Left lung (tissue), 14 donors: ENCODE measurements around the gene ECHDC1. TPM values are rescaled to one million over a fixed set of nuclear protein-coding genes. Genes with fewer than 3 reads are reported as not detected.

ENCODE experiments used
- ATAC-seq: fragments of 200-7000 bp; cut with Tn5 transposase; one replicate; pipeline ENCODE4 v1.9.1; 2020; ENCODE audit warnings: moderate library complexity
- DNase-seq, 4 donors: peaks; one replicate each; pipeline ENCODE4 v3.0.0-alpha.2; 2013 to 2020
- H3K27ac ChIP-seq, 2 donors: fragments of 200-600 bp; sonication (generic) in 1 of 2; one replicate each; pipeline versions ENCODE4 v1.5.0 to v1.8.0; 2020 to 2021
- H3K27me3 ChIP-seq, 2 donors: fragments of 200-600 bp; sonication (generic) in 1 of 2; one replicate each; pipeline versions ENCODE4 v1.5.0 to v1.8.0; 2020 to 2021
- H3K36me3 ChIP-seq, 2 donors: fragments of 200-600 bp; sonication (generic) in 1 of 2; one replicate each; pipeline versions ENCODE4 v1.5.0 to v1.8.0; 2020 to 2021
- H3K4me1 ChIP-seq, 2 donors: fragments of 200-600 bp; one replicate each; pipeline ENCODE4 v1.8.0; 2021
- H3K4me3 ChIP-seq, 2 donors: fragments of 200-600 bp; sonication (generic) in 1 of 2; one replicate each; pipeline versions ENCODE4 v1.5.0 to v1.8.0; 2020 to 2021; ENCODE audit warnings: mild to moderate bottlenecking in 1 of 2
- H3K9me3 ChIP-seq, 2 donors: fragments of 200-600 bp; sonication (generic) in 1 of 2; one replicate each; pipeline versions ENCODE4 v1.5.0 to v1.8.0; 2020 to 2021
- CTCF ChIP-seq, 2 donors: fragments of 200-600 bp; sonication (generic) in 1 of 2; IDR thresholded peaks; one replicate each; pipeline versions ENCODE4 v1.5.0 to v1.8.0; 2021; ENCODE audit warnings: antibody characterized with exemption in 2 of 2
- intact Hi-C, 2 donors: fragments of 100-400 bp; cut with DNase I; formaldehyde crosslinking; loops; one replicate each; pipeline versions ENCODE4 v1.11.2 to v1.14.2; 2022
- long read RNA-seq, 12 donors: library from polyadenylated mRNA in 2 of 12; unstranded in 2 of 12; transcript quantifications; one replicate each; pipeline ENCODE4 v2.0.0 and lab custom pipeline, GENCODE V29; 2019 to 2026
- polyA plus RNA-seq, 6 donors: library from polyadenylated mRNA; unstranded; fragments of 120-200 nt; gene quantifications; one replicate each; pipeline ENCODE4 v1.2.1, GENCODE V29; 2013; ENCODE audit not compliant: insufficient read length in 6 of 6
- total RNA-seq, 2 donors: library from RNA; stranded (reverse); fragmentation: NEBNext Ultra II Directional; extraction: Animal tissue kit (Norgen Biotek cat#: 25700); gene quantifications; one replicate each; pipeline ENCODE4 v1.2.1, GENCODE V29; 2021
- donor health status: DM: no; HTN: yes; CAD: no.
- donor health status: DM: no; HTN: no; CAD: no.

ECHDC1 gene, protein sequence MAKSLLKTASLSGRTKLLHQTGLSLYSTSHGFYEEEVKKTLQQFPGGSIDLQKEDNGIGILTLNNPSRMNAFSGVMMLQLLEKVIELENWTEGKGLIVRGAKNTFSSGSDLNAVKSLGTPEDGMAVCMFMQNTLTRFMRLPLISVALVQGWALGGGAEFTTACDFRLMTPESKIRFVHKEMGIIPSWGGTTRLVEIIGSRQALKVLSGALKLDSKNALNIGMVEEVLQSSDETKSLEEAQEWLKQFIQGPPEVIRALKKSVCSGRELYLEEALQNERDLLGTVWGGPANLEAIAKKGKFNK
- total RNA-seq (10 to 100 TPM; 86.7 to 87.0 TPM), polyA plus RNA-seq (10 to 100 TPM; 65.9 to 88.2 (median 76.3) TPM)
- long read RNA-seq, donor 1, transcript ECHDC1-210 (6 exons, 2,341 nt), result major isoform, 11 of 25 reads
- long read RNA-seq, donor 1, partial matches to known transcripts, result 0 of 25 reads
- long read RNA-seq, donor 1, other reads (novel, unspliced or antisense), result 0 of 25 reads
- long read RNA-seq, donor 2, transcript ECHDC1-210 (6 exons, 2,341 nt), result major isoform, 10 of 26 reads
- long read RNA-seq, donor 2, transcript ECHDC1-203 (5 exons, 1,354 nt), result minor isoform, 5 of 26 reads
- long read RNA-seq, donor 2, partial matches to known transcripts, result 5 of 26 reads
- long read RNA-seq, donor 2, other reads (novel, unspliced or antisense), result 0 of 26 reads
- long read RNA-seq, donor 3, transcript ECHDC1-210 (6 exons, 2,341 nt), result major isoform, 9 of 31 reads
- long read RNA-seq, donor 3, transcript ECHDC1-203 (5 exons, 1,354 nt), result minor isoform, 7 of 31 reads
- long read RNA-seq, donor 3, partial matches to known transcripts, result 6 of 31 reads
- long read RNA-seq, donor 3, other reads (novel, unspliced or antisense), result 0 of 31 reads
- long read RNA-seq, donor 4, transcript ECHDC1-203 (5 exons, 1,354 nt), result minor isoform, 5 of 41 reads
- long read RNA-seq, donor 4, transcript ECHDC1-210 (6 exons, 2,341 nt), result major isoform, 18 of 41 reads
- long read RNA-seq, donor 4, partial matches to known transcripts, result 7 of 41 reads
- long read RNA-seq, donor 4, other reads (novel, unspliced or antisense), result 6 of 41 reads
- long read RNA-seq, donor 5, transcript ECHDC1-210 (6 exons, 2,341 nt), result major isoform, 11 of 32 reads
- long read RNA-seq, donor 5, partial matches to known transcripts, result 14 of 32 reads
- long read RNA-seq, donor 5, other reads (novel, unspliced or antisense), result 0 of 32 reads
- long read RNA-seq, donor 6, transcript ECHDC1-203 (5 exons, 1,354 nt), result minor isoform, 7 of 55 reads
- long read RNA-seq, donor 6, transcript ECHDC1-210 (6 exons, 2,341 nt), result major isoform, 12 of 55 reads
- long read RNA-seq, donor 6, partial matches to known transcripts, result 34 of 55 reads
- long read RNA-seq, donor 6, other reads (novel, unspliced or antisense), result 0 of 55 reads
- long read RNA-seq, donor 7, transcript ECHDC1-210 (6 exons, 2,341 nt), result major isoform, 7 of 12 reads
- long read RNA-seq, donor 7, partial matches to known transcripts, result 0 of 12 reads
- long read RNA-seq, donor 7, other reads (novel, unspliced or antisense), result 0 of 12 reads
- long read RNA-seq, donor 8, transcript ECHDC1-210 (6 exons, 2,341 nt), result major isoform, 11 of 23 reads
- long read RNA-seq, donor 8, partial matches to known transcripts, result 7 of 23 reads
- long read RNA-seq, donor 8, other reads (novel, unspliced or antisense), result 0 of 23 reads
- long read RNA-seq, donor 9, result 0 reads
- long read RNA-seq, donor 10, transcript ECHDC1-210 (6 exons, 2,341 nt), result major isoform, 6 of 21 reads
- long read RNA-seq, donor 10, transcript ECHDC1-203 (5 exons, 1,354 nt), result minor isoform, 5 of 21 reads
- long read RNA-seq, donor 10, partial matches to known transcripts, result 1 of 21 reads
- long read RNA-seq, donor 10, other reads (novel, unspliced or antisense), result 3 of 21 reads
- long read RNA-seq, donor 11, transcript ECHDC1-210 (6 exons, 2,341 nt), result major isoform, 12 of 17 reads
- long read RNA-seq, donor 11, partial matches to known transcripts, result 0 of 17 reads
- long read RNA-seq, donor 11, other reads (novel, unspliced or antisense), result 0 of 17 reads
- long read RNA-seq, donor 12, transcript ECHDC1-210 (6 exons, 2,341 nt), result major isoform, 8 of 15 reads
- long read RNA-seq, donor 12, partial matches to known transcripts, result 0 of 15 reads
- long read RNA-seq, donor 12, other reads (novel, unspliced or antisense), result 0 of 15 reads

DNA sequence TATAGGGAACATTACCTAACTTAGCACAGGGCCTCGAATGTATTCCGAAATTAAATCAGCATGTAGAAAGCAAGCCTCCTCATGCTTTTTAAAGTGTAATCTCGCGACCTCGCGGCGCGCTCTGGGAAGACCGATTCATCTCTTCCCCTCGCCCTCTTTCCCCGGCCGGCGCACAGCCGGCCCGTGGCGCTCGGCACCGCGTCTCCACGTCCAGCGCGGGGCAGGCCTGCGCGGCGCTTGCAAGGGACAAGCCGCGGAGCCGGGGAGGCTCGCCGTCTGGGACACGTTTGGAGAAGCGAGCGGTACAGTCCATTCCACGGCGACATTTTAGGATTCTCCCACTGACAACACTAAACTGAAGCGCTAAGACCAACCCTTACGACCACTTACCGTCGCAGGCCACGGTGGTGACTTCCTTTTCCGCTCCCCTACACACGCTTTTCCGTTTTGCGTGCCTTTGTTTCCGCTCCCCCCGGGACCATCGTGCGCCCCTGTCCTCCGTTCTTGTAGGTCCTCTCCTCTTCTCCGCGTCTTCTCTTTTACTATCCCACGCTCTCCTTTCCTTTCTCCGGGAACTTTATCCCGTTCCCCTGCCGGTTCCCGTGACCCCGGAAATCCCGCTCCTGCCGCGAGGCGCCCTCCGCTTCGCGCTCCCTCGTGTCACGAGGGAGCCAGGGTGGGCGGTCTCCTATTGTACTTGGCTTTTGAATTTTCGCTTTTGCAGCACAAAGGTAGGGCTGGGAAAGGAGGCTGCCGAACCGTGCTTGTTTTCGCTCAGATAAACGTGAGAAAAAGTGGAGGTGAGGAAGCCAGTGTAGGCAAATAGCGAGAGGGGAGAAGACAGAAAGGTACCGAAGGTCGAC is at the start of gene ECHDC1:
Gene ECHDC1 (minus strand): TSS at position 664 of the 863 bp plus-strand sequence. CDS start 12,581 bp downstream, outside the sequence.
- DNase-seq (peak; percentile 74 to 94 (median 79)), ATAC-seq (peak; percentile 67)
- intact Hi-C loops, result no loop called here
- Histone ChIP-seq H3K27ac (peak within 1 kb of the TSS; percentile 87 to 91), H3K27me3 (no peaks in the 10 kb centered on the region), H3K4me1 (peaks cover 9 to 75% of the 10 kb centered on the region in 2 donors), H3K36me3 (no peaks in the 10 kb centered on the region), H3K9me3 (no peaks in the 10 kb centered on the region), H3K4me3 (peak within 1 kb of the TSS; percentile 45 to 56)
- no peak for TF ChIP-seq CTCF (IDR thresholded peaks at IDR 0.05)

- Histone ChIP-seq H3K4me3 (no peak overlapping the region), H3K36me3 (no peaks in the 10 kb centered on the region), H3K27ac (no peak overlapping the region), H3K9me3 (no peaks in the 10 kb centered on the region), H3K27me3 (no peaks in the 10 kb centered on the region), H3K4me1 (no peaks in the 10 kb centered on the region)
- DNase-seq, result no peak
- ATAC-seq, result no peak
- intact Hi-C loops, result no loop called here
- no peak for TF ChIP-seq CTCF (IDR thresholded peaks at IDR 0.05)
These were observed 48.9 kb upstream of the ECHDC1 start for GRCh38 chr6:127392301-127392700.

DNA sequence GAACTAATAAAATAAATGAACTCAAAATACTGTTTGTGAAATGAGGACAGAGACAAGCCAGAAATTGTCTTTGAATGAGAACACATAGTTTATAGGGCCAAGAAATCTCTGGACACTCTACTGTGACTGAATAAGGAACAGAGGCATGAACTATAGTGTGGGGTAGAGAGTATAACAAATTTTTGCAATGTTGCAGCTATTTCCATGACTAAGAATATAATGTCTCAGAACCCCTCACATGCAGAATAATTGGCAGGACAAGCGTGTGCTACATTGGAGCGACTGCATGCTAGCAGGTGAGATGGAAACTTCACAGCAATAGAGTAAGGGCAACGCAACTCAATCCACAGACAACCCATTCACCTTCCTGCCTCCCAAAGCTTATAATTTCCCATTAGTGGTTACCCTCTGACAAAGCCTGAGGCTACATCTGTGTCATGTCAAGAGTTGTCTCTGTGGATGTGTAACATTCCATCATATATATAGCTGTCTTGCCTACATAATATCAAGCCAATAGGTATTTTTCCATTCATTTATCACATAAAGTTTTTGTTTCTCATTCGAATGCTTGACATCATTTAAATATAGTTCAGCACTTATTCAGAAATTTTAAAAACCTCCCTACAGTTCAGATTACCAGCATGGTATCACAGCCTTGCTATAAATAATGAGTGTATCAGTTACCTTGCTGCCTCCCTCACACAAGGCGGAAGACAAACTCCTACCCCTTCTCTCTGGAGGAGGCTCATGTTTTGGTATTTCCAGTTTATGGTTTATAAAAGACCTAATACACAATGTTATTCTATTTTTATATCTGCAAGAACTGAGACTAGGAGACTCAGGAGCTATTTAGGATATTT is 47.9 kb upstream of the ECHDC1 start:
- no peak for DNase-seq
- no peak overlapping the region for H3K4me3 ChIP-seq
- no peaks in the 10 kb centered on the region for H3K36me3 ChIP-seq
- TF ChIP-seq CTCF (IDR thresholded peaks at IDR 0.05), result no peak
- intact Hi-C loops, result no loop called here
- no peak for ATAC-seq
- H3K9me3 ChIP-seq, result no peaks in the 10 kb centered on the region
- no peaks in the 10 kb centered on the region for H3K4me1 ChIP-seq
- H3K27me3 ChIP-seq, result no peaks in the 10 kb centered on the region
- H3K27ac ChIP-seq, result no peak overlapping the region
